ENCODE data around the gene CHST3. TPM values are rescaled to one million over a fixed set of nuclear protein-coding genes. Genes with fewer than 3 reads are reported as not detected.

Gene CHST3
- total RNA-seq, 2 donors from 2014 or later, result 0.19 TPM; not detected in 1

DNA sequence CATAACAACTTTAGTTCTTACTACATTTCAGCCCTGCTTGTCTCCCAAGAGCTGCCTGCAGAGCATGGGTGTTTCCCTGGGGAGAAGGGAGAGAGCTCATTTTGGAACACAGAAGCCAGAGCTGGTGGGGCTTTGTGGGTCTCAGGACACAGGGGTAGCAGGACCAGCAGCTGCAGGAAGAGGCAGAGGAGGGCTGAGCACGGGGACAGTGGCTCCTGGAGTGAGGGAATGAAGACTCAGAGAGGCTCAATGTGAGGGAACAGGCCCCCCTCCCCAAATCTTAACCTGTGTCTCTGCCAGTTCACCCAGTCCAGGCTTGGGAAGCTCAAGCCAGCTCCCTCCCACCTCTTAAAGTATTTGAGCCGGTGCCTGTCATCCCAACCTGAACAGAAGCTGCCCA lies 50.0 kb downstream of the CHST3 start:
- no peaks in the 10 kb centered on the region for H3K27me3 Mint-ChIP-seq
- H3K36me3 Mint-ChIP-seq (ENCODE audit: low read depth), result no peaks in the 10 kb centered on the region

DNA sequence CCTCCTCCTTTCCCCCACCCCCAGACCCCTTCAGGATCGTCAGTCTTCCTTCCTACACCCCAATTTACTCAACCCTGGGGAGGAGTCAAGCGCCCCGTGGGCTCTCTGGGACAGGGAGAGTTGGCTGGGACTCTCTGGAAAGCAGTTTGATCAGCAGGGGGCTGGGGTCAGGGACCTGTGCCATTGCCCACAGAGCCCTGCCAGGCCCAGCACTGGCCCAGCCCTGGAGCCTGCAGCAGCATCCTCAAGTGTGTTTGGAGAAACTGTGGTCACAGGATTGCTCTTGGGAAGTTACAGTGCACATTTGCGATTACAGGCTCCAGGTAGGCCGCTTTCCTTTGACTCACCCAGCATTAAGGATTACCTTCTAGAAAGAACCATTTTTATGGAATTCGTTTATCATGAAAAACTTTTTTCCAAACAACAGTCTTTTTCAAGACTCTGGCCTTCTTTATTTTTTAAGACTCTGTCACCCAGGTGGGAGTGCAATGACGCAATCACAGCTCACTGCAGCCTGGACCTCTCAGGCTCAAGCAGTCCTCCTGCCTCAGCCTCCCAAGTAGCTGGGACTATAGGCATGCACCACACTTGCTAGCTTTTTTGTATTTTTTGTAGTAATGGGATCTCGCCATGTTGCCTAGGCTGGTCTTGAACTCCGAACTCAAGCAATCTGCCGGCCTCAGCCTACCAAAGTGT lies 50.7 kb downstream of the CHST3 start:
- H3K27me3 Mint-ChIP-seq, result no peaks in the 10 kb centered on the region
- no peak for ATAC-seq (replicated peaks)
- H3K27ac Mint-ChIP-seq, result no peak overlapping the region

More for the DNA sequence above, 50.0 kb downstream of the CHST3 start:
- H3K9me3 Mint-ChIP-seq, result no peaks in the 10 kb centered on the region
- H3K4me3 Mint-ChIP-seq, result no peak overlapping the region
- no peaks in the 10 kb centered on the region for H3K4me1 Mint-ChIP-seq
- H3K27ac Mint-ChIP-seq, result no peak overlapping the region
- ATAC-seq (replicated peaks), result no peak

DNA sequence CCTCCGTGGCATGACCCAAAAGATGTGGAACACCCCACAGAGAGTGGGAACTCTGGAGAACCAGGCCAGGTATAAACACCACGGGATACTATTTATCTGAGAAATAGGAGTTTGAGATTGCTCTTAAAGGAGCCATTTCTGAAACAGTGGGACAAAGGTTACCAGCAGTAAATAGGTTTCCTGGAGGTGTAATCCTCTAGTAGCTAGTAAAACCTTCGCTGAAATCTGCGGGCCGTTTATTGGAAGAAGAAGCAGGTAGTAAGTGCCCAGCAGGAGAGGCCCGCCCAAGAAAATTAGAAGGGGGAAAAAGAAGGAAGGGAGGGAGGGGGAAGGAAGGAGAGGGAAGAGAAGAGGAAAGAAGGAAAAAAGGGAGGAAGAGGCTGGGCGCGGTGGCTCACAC lies 51.6 kb downstream of the CHST3 start:
- no peaks in the 10 kb centered on the region for H3K4me1 Mint-ChIP-seq
- no peaks in the 10 kb centered on the region for H3K9me3 Mint-ChIP-seq
- H3K27me3 Mint-ChIP-seq, result no peaks in the 10 kb centered on the region
- no peaks in the 10 kb centered on the region for H3K36me3 Mint-ChIP-seq (ENCODE audit: low read depth)
- no peak for ATAC-seq (replicated peaks)
- no peak overlapping the region for H3K4me3 Mint-ChIP-seq
- H3K27ac Mint-ChIP-seq, result no peak overlapping the region

More for the DNA sequence above, 50.7 kb downstream of the CHST3 start:
- Mint-ChIP-seq H3K4me1 (no peaks in the 10 kb centered on the region), H3K9me3 (no peaks in the 10 kb centered on the region), H3K36me3 (ENCODE audit: low read depth) (no peaks in the 10 kb centered on the region), H3K4me3 (no peak overlapping the region)

DNA sequence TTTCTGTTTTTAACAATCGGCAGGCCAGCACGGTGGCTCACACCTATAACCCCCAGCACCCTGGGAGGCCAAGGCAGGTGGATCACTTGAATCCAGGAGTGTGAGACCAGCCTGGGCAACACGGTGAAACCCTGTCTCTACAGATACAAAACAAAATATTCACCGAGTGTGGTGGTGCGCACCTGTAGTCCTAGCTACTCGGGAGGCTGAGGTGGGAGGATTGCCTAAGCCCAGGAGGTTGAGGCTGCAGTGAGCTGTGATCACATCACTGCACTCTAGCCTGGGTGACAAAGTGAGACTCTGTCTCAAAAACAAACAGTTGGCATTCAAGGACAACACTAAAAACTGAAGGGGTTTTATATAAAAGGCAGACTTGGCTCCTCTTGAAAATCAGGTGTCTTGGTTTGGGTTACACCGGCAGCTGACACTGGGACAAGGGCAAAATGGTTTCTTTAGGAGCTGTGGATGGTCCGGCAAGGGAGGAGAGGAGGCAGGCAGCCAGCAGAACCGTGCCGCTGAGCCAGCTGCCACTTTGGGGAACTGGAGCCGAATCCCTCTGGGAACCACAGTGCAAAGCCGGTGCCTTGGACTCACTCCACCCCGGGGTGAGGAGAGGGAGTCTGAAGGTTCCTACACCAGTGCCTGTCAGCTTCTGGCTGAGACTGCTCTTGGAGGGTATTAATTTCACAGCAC lies 52.6 kb downstream of the CHST3 start:
- Mint-ChIP-seq H3K9me3 (no peaks in the 10 kb centered on the region), H3K27me3 (no peaks in the 10 kb centered on the region), H3K27ac (no peak overlapping the region), H3K36me3 (ENCODE audit: low read depth) (no peaks in the 10 kb centered on the region), H3K4me1 (peaks cover 4% of the 10 kb centered on the region), H3K4me3 (no peak overlapping the region)
- no peak for ATAC-seq (replicated peaks)

DNA sequence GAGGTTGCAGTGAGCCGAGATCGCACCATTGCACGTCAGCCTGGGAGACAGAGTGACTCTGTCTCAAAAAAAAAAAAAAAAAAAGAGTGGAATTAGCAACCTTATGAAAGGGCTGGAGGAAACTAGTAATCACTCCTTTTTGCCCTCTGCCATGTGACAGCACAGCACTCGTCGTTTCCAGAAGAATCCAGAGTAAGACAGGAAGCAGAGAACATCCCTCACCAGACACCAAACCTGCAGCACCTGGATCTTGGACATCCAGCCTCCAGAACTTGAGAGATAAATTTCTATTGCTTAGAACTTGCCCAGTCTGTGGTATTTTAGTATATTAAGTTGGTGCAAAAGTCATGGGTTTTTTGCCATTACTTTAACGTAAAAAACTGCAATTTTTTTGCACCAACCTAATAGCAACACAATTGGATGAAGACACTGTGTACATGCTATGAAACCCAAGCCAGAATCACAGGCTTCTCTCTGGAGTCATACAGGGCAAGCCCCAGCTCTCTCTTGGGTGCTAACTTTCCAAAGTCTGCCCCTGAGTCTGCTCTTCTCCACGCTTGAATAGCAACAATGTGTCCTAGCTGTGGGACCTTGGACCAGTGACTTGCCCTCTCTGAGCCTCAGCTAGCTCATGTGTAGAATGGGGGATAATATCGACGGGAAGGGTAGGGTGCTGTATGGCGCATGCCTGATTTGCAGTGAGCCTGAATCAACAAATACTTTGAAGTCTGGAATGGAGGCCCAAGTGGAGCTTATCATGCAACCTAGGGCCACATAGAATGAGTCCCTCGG lies 55.1 kb downstream of the CHST3 start:
- H3K4me1 Mint-ChIP-seq, result peaks cover 4% of the 10 kb centered on the region
- H3K4me3 Mint-ChIP-seq, result no peak overlapping the region
- no peaks in the 10 kb centered on the region for H3K27me3 Mint-ChIP-seq
- H3K27ac Mint-ChIP-seq, result no peak overlapping the region
- ATAC-seq (replicated peaks), result no peak
- H3K9me3 Mint-ChIP-seq, result no peaks in the 10 kb centered on the region
- no peaks in the 10 kb centered on the region for H3K36me3 Mint-ChIP-seq (ENCODE audit: low read depth)

DNA sequence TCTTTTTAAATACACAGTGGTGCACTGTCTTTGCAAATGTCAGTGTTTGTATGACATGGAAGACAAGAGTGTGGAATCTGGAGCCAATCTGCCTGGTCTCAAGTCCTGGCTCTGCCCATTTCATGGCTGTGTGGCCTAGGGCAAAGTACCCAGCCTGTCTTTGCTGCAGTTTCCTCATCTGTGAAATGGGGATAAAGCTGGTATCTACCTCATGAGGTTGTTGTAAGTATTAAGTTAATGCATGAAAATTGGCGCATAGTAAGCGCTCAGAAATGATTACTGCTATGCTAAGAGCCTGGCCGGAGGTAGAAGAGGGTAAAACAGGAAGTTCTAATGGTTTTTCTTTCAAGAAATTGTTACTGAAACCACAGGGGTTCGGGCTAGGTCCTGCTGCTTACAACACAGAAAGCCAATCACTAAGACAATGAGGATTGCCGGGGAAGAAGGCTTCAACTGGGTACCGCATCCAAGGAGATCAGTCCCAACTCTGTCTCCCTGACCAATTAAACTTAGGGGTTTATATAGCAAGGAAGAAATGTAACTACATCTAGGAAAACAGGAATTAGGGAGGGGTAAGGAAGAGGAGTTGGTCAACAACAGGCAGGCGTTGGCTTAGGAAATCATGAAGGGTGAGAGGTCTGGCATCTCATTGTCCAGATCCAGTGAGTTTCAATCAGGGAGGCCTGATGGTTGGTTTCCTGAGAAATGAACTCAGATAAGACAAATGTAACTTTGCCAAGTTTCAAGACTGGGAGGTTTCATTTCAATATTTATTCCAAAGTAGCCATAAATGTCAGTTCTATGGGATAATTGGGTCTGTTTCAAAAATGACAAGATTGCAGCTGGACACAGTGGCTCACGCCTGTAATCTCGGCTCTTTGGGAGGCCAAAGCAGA lies 57.0 kb downstream of the CHST3 start:
- no peaks in the 10 kb centered on the region for H3K36me3 Mint-ChIP-seq (ENCODE audit: low read depth)
- ATAC-seq (replicated peaks), result no peak
- H3K4me3 Mint-ChIP-seq, result no peak overlapping the region
- H3K27me3 Mint-ChIP-seq, result no peaks in the 10 kb centered on the region
- peaks cover 4% of the 10 kb centered on the region for H3K4me1 Mint-ChIP-seq
- H3K9me3 Mint-ChIP-seq, result no peaks in the 10 kb centered on the region
- H3K27ac Mint-ChIP-seq, result no peak overlapping the region

DNA sequence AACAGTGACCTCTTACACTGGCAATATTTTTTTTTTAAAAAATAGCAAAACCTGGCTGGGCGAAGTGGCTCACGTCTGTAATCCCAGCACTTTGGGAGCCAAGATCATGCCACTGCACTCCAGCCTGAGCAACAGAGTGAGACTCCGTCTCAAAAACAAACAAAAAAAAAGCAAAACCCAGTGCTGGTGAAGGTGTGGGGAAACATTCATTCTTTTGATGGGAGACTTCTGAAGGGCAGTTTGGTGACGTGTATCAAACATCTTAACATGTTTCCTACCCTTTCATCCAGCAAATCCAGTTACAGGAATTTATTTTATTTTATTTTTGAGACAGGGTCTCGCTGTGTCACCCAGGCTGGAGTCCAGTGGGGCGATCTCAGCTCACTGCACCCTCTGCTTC lies 58.0 kb downstream of the CHST3 start:
- H3K4me1 Mint-ChIP-seq, result peaks cover 4% of the 10 kb centered on the region

DNA sequence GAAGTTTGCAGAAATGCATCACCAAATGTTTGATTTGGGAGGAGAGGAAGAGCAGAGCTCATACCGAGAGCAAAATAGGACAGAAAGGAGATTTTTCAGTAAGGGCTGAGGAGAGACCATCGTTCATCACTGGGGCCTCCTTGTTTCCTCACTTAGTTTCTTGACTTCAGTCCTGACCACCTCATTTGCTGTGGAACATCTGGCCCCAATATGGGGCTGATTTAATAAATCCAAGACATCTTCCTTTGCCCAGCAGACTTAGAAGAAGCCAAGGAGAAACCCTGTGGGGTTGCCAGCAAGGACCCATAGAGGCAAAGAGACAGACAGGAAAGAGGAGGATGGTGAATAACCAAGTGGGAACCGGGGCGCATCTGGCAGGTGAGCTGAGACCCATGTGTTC lies 60.4 kb downstream of the CHST3 start:
- no peaks in the 10 kb centered on the region for H3K36me3 Mint-ChIP-seq (ENCODE audit: low read depth)
- no peaks in the 10 kb centered on the region for H3K9me3 Mint-ChIP-seq
- H3K27ac Mint-ChIP-seq, result no peak overlapping the region
- H3K27me3 Mint-ChIP-seq, result peaks cover 10% of the 10 kb centered on the region
- ATAC-seq (replicated peaks), result no peak
- peaks cover 4% of the 10 kb centered on the region for H3K4me1 Mint-ChIP-seq
- H3K4me3 Mint-ChIP-seq, result no peak overlapping the region

More for the DNA sequence above, 58.0 kb downstream of the CHST3 start:
- no peaks in the 10 kb centered on the region for H3K9me3 Mint-ChIP-seq
- no peaks in the 10 kb centered on the region for H3K36me3 Mint-ChIP-seq (ENCODE audit: low read depth)
- H3K27ac Mint-ChIP-seq, result no peak overlapping the region
- peaks cover under 1% of the 10 kb centered on the region for H3K27me3 Mint-ChIP-seq
- no peak for ATAC-seq (replicated peaks)
- H3K4me3 Mint-ChIP-seq, result no peak overlapping the region

DNA sequence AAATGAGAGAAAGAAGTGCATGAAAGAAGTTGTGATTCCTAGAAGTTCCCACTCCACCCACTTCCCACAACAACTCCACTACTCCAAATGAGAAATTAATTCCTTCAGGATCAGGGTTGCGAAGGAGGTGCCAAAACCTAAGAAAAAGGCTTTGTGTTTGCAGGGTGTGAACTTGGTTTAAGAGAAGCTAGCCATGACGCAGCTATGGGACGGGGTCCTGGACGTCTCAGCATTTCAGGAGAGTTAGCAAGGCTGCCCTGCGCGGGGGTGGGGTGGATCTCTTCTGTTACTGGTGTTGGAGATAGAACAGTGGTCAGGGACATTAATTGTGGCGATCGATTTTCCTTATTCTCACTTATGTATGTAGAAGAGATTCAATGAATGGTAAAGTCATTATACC lies 61.2 kb downstream of the CHST3 start:
- no peaks in the 10 kb centered on the region for H3K9me3 Mint-ChIP-seq
- peaks cover 4% of the 10 kb centered on the region for H3K4me1 Mint-ChIP-seq
- ATAC-seq (replicated peaks), result no peak
- H3K36me3 Mint-ChIP-seq (ENCODE audit: low read depth), result no peaks in the 10 kb centered on the region
- H3K27ac Mint-ChIP-seq, result no peak overlapping the region
- no peak overlapping the region for H3K4me3 Mint-ChIP-seq
- peaks cover 11% of the 10 kb centered on the region for H3K27me3 Mint-ChIP-seq

DNA sequence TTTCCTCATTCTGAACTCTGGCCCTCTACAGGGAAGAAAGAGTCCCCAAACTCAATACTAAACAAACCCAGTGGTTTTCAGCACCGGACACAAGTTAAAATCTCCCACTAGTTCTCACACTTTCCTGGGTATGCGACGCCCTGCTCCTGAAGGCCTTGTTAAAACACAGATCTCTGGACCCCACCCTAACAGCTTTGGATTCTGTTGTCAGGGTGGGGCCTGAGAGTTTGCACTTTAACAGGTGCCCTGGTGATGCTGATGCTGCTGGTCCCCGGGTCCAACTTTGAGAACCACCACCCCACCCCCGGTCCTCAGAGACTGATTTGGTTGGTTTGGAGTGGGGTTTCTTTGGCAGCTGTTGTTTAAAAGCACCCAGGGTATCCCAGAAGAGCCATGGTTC lies 61.6 kb downstream of the CHST3 start:
- H3K27ac Mint-ChIP-seq, result no peak overlapping the region
- H3K9me3 Mint-ChIP-seq, result no peaks in the 10 kb centered on the region
- no peaks in the 10 kb centered on the region for H3K36me3 Mint-ChIP-seq (ENCODE audit: low read depth)
- H3K4me1 Mint-ChIP-seq, result peaks cover 4% of the 10 kb centered on the region
- peaks cover 14% of the 10 kb centered on the region for H3K27me3 Mint-ChIP-seq
- H3K4me3 Mint-ChIP-seq, result no peak overlapping the region
- no peak for ATAC-seq (replicated peaks)

DNA sequence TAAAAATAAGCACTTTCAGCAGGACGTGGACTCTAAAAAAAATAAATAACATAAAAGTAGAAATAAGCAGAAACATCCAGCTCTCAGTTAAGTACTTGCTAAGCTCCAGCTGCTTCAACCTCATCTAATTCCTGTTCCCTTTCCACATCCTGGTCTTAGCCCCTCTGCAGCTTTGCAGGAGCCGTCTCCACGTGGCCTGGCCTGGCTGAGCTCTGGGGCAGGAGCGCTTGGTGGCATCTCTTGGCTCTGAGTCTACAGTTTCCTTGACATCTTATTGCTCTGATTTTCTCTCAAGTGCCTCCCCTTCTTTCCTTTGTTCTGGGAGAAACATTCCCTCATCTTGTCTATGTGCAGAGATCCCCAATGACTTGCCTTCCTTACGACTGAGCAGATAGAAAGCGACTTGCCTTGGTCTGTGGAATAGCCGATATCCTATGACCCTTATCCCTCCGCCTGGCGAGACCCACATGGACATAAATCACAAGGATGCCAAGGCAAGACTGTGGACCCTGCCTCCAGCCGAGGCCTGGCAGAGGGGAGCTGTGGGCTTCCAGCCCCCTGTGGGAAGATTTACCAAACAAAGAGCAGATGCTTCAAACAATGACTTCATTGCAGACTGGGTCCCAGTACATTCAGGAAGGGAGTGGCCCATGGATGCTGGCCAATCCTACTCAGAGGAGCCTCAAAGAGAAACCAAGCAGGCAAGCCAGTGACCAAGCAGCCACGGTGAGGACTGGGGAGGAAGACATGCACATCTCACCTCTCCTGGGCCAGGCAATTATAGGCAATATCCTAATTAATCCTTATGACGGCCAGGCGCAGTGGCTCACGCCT lies 62.3 kb downstream of the CHST3 start:
- no peak for ATAC-seq (replicated peaks)
- H3K9me3 Mint-ChIP-seq, result no peaks in the 10 kb centered on the region
- peaks cover 14% of the 10 kb centered on the region for H3K27me3 Mint-ChIP-seq
- no peaks in the 10 kb centered on the region for H3K36me3 Mint-ChIP-seq (ENCODE audit: low read depth)
- no peaks in the 10 kb centered on the region for H3K4me1 Mint-ChIP-seq
- no peak overlapping the region for H3K4me3 Mint-ChIP-seq
- no peak overlapping the region for H3K27ac Mint-ChIP-seq

DNA sequence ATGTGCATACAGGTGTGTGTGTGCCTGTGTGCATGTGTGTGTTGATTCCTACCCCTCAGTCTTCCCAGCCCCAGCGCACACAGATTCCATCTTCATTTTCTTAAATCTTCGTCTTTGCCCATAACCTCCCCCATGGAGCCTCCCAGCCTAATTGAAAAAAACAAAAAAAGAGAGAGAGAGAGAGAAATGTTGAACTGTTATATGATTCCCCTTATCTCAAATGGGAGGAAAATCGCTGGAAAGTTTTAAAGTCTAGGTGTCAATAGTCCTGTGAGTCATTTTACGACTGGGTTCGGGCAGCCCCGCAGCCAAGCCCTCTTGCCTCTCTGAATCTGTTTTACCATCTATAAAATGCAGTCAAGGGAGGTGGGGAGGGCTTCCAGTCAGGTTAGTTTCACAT lies 63.3 kb downstream of the CHST3 start:
- Mint-ChIP-seq H3K4me3 (no peak overlapping the region), H3K27ac (no peak overlapping the region), H3K4me1 (no peaks in the 10 kb centered on the region), H3K36me3 (ENCODE audit: low read depth) (no peaks in the 10 kb centered on the region), H3K27me3 (peaks cover 17% of the 10 kb centered on the region), H3K9me3 (no peaks in the 10 kb centered on the region)
- ATAC-seq (replicated peaks), result no peak

DNA sequence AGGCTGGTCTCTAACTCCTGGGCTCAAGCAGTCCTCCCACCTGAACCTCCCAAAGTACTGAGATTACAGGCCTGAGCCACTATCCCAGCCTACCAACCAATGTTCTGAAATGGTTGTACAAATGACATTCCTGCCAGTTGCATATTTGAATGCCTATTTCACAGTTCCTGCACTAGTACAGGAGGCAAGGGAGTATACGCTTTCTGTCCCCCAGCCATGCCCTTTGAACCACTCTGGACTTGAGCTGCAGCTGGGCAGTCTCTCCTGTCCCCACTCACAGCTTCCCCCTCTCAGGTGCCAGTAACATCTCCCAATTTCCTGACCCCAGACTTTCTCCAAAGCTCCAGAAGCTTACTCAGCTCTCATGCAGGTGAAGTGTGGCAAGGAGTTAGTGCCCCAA lies 65.2 kb downstream of the CHST3 start:
- Mint-ChIP-seq H3K4me3 (no peak overlapping the region), H3K9me3 (no peaks in the 10 kb centered on the region), H3K27me3 (peaks cover 17% of the 10 kb centered on the region), H3K27ac (no peak overlapping the region), H3K4me1 (no peaks in the 10 kb centered on the region), H3K36me3 (ENCODE audit: low read depth) (no peaks in the 10 kb centered on the region)
- no peak for ATAC-seq (replicated peaks)

Measured in activated T-helper 17 cell treated with anti-CD3 and anti-CD28 coated beads, Interleukin-2, amount 50 U/mL, for 72 hours (primary cell).